ENCODE data around the gene GNAL.

The GNAL gene

GRCh38 chr18:11751341-11752115 lies 62.5 kb downstream of the GNAL start:
- H3K36me3 ChIP-seq (ENCODE audit: insufficient read depth, low read length), result no peaks in the 10 kb centered on the region
- H3K9ac ChIP-seq (ENCODE audit: low read depth, low read length), result peak overlapping the region; percentile 54
- H3K9me3 ChIP-seq (ENCODE audit: control insufficient read depth, insufficient read depth, low read length), result no peaks in the 10 kb centered on the region
- H3K4me1 ChIP-seq (ENCODE audit: insufficient read depth, low read length), result no peaks in the 10 kb centered on the region

- Histone ChIP-seq H3K9me3 (ENCODE audit: control insufficient read depth, insufficient read depth, low read length) (no peaks in the 10 kb centered on the region), H3K4me1 (ENCODE audit: insufficient read depth, low read length) (no peaks in the 10 kb centered on the region), H3K9ac (ENCODE audit: low read depth, low read length) (peak overlapping the region; percentile 54), H3K36me3 (ENCODE audit: insufficient read depth, low read length) (no peaks in the 10 kb centered on the region)
These were observed 63.2 kb downstream of the GNAL start for GRCh38 chr18:11752116-11752911.

GRCh38 chr18:11754979-11755378 lies 65.9 kb downstream of the GNAL start:
- H3K4me1 ChIP-seq (ENCODE audit: insufficient read depth, low read length), result no peaks in the 10 kb centered on the region
- H3K36me3 ChIP-seq (ENCODE audit: insufficient read depth, low read length), result no peaks in the 10 kb centered on the region
- H3K9me3 ChIP-seq (ENCODE audit: control insufficient read depth, insufficient read depth, low read length), result no peaks in the 10 kb centered on the region
- no peak overlapping the region for H3K9ac ChIP-seq (ENCODE audit: low read depth, low read length)

GRCh38 chr18:11757084-11757590 lies 68.1 kb downstream of the GNAL start:
- Histone ChIP-seq H3K4me1 (ENCODE audit: insufficient read depth, low read length) (peaks cover 8% of the 10 kb centered on the region; the same call in 1 of the 2 replicates), H3K9ac (ENCODE audit: low read depth, low read length) (no peak overlapping the region), H3K36me3 (ENCODE audit: insufficient read depth, low read length) (no peaks in the 10 kb centered on the region), H3K9me3 (ENCODE audit: control insufficient read depth, insufficient read depth, low read length) (no peaks in the 10 kb centered on the region)

GRCh38 chr18:11759456-11759855 lies 70.4 kb downstream of the GNAL start:
- Histone ChIP-seq H3K9me3 (ENCODE audit: control insufficient read depth, insufficient read depth, low read length) (no peaks in the 10 kb centered on the region), H3K4me1 (ENCODE audit: insufficient read depth, low read length) (peaks cover 8% of the 10 kb centered on the region; the same call in 1 of the 2 replicates), H3K9ac (ENCODE audit: low read depth, low read length) (no peak overlapping the region), H3K36me3 (ENCODE audit: insufficient read depth, low read length) (no peaks in the 10 kb centered on the region)

GRCh38 chr18:11760498-11761167 lies 71.6 kb downstream of the GNAL start:
- Histone ChIP-seq H3K36me3 (ENCODE audit: insufficient read depth, low read length) (no peaks in the 10 kb centered on the region), H3K9ac (ENCODE audit: low read depth, low read length) (no peak overlapping the region), H3K4me1 (ENCODE audit: insufficient read depth, low read length) (peaks cover 12% of the 10 kb centered on the region), H3K9me3 (ENCODE audit: control insufficient read depth, insufficient read depth, low read length) (no peaks in the 10 kb centered on the region)

- H3K36me3 ChIP-seq (ENCODE audit: insufficient read depth, low read length), result no peaks in the 10 kb centered on the region
- H3K4me1 ChIP-seq (ENCODE audit: insufficient read depth, low read length), result peaks cover 19% of the 10 kb centered on the region
- H3K9me3 ChIP-seq (ENCODE audit: control insufficient read depth, insufficient read depth, low read length), result no peaks in the 10 kb centered on the region
- no peak overlapping the region for H3K9ac ChIP-seq (ENCODE audit: low read depth, low read length)
These were observed 72.5 kb downstream of the GNAL start for GRCh38 chr18:11761553-11761952.

- H3K36me3 ChIP-seq (ENCODE audit: insufficient read depth, low read length), result no peaks in the 10 kb centered on the region
- H3K9me3 ChIP-seq (ENCODE audit: control insufficient read depth, insufficient read depth, low read length), result no peaks in the 10 kb centered on the region
- H3K9ac ChIP-seq (ENCODE audit: low read depth, low read length), result no peak overlapping the region
- peaks cover 24% of the 10 kb centered on the region for H3K4me1 ChIP-seq (ENCODE audit: insufficient read depth, low read length)
These were observed 73.4 kb downstream of the GNAL start for GRCh38 chr18:11762429-11762828.

- H3K4me1 ChIP-seq (ENCODE audit: insufficient read depth, low read length), result peaks cover 16% of the 10 kb centered on the region
- no peaks in the 10 kb centered on the region for H3K36me3 ChIP-seq (ENCODE audit: insufficient read depth, low read length)
- H3K9me3 ChIP-seq (ENCODE audit: control insufficient read depth, insufficient read depth, low read length), result no peaks in the 10 kb centered on the region
- no peak overlapping the region for H3K9ac ChIP-seq (ENCODE audit: low read depth, low read length)
These were observed 78.3 kb downstream of the GNAL start for GRCh38 chr18:11767329-11767728.

- no peaks in the 10 kb centered on the region for H3K9me3 ChIP-seq (ENCODE audit: control insufficient read depth, insufficient read depth, low read length)
- H3K36me3 ChIP-seq (ENCODE audit: insufficient read depth, low read length), result no peaks in the 10 kb centered on the region
These were observed 78.9 kb downstream of the GNAL start for GRCh38 chr18:11767935-11768334.

GRCh38 chr18:11775436-11776174 lies 86.5 kb downstream of the GNAL start:
- H3K9me3 ChIP-seq (ENCODE audit: control insufficient read depth, insufficient read depth, low read length), result no peaks in the 10 kb centered on the region
- no peaks in the 10 kb centered on the region for H3K36me3 ChIP-seq (ENCODE audit: insufficient read depth, low read length)
- no peaks in the 10 kb centered on the region for H3K4me1 ChIP-seq (ENCODE audit: insufficient read depth, low read length)
- no peak overlapping the region for H3K9ac ChIP-seq (ENCODE audit: low read depth, low read length)

More at GRCh38 chr18:11767935-11768334, 78.9 kb downstream of the GNAL start:
- H3K4me1 ChIP-seq (ENCODE audit: insufficient read depth, low read length), result peaks cover 16% of the 10 kb centered on the region
- H3K9ac ChIP-seq (ENCODE audit: low read depth, low read length), result no peak overlapping the region

- Histone ChIP-seq H3K9me3 (ENCODE audit: control insufficient read depth, insufficient read depth, low read length) (no peaks in the 10 kb centered on the region), H3K36me3 (ENCODE audit: insufficient read depth, low read length) (no peaks in the 10 kb centered on the region), H3K9ac (ENCODE audit: low read depth, low read length) (no peak overlapping the region), H3K4me1 (ENCODE audit: insufficient read depth, low read length) (peaks cover 14% of the 10 kb centered on the region)
These were observed 91.0 kb downstream of the GNAL start for GRCh38 chr18:11780042-11780441.

- Histone ChIP-seq H3K9me3 (ENCODE audit: control insufficient read depth, insufficient read depth, low read length) (no peaks in the 10 kb centered on the region), H3K9ac (ENCODE audit: low read depth, low read length) (no peak overlapping the region), H3K4me1 (ENCODE audit: insufficient read depth, low read length) (peaks cover 24% of the 10 kb centered on the region), H3K36me3 (ENCODE audit: insufficient read depth, low read length) (no peaks in the 10 kb centered on the region)
These were observed 94.8 kb downstream of the GNAL start for GRCh38 chr18:11783716-11784331.
